NCI-H2081 treated with DMSO at 0.1 percent for 48 hours (cell line): ENCODE data around the gene TXNL4A.
"Not testable (repeated sequence)": the region's sequence is repeated elsewhere in the genome, so short reads cannot be mapped to it uniquely, and the experiment has no call there.

ENCODE experiments used
- DNase-seq: peaks from one replicate; lab custom pipeline; 2025; lab: John Stamatoyannopoulos, UW

TXNL4A gene

DNA sequence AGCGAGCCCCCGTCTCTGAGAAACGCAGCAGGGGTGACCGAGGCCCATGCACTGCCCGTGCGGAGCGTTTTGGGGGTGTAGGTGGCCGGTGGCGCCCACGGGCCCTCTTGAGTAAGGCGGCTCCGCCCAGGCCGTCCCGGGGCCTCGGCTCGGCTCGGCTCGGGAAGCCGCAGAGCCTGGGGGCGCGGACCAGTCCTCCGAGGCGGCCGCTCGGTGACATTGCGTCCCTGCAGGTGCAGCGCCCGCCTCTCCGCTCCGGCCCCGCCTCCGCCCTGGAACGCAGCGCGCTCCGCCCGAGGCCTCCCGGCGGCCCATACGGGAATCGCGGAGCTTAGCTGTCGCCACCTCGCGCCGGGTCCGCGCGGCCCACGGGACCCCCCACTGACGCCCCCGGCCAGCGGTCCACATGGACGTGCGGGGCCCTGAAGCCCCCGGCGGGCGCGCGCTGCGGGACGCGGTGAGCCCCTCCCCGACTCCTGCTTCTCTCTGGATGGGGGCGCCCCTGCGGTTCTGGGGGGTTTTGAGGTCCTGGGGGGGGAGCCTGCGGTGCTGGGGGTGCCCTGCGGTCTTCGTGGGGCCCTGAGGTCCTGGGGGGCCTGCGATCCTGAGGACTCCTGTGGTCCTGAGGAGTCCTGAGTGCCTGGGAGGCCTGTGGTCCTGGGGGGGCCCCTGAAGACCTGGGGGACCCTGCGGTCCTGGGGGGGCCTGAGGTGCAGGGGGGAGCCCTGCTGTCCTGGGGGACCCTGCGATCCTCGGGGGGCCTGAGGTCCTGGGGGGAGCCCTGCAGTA is 23.8 kb downstream of the TXNL4A start, which contains the start of gene HSBP1L1:
Gene HSBP1L1 (plus strand): TSS at position 314 of the 789 bp plus-strand sequence. CDS start 93 bp downstream, at position 407.
- DNase-seq = no peak

DNA sequence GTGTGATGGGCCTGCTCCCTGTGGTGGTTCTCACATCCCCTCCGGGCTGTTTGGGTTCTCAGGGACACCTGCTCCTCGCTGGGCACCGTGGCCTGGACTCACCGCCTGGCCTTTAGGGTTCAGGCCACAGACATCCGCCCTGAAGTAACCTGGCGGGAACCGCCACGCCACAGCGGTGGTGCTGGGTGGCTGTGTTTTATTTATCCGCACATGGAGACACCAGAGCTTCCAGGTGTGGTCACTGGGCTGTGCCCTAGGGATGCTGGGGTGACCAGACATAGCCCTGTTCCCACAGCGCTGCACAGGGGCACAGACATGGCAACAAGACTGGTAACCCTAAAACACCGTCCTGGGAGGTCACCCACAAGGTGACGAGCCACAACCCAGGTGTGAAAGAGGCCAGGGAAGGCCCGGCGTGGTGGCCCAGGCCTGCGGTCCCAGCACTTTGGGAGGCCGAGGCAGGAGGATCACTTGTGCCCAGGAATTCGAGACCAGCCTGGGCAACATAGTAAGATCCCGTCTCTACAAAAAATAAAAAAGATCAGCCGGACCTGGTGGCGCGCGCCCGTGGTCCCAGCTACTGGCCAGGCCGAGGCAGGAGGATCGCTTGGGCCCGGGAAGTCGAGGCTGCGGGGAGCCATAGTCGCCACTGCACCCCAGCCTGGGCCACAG is 24.6 kb downstream of the TXNL4A start:
- no peak for DNase-seq

DNA sequence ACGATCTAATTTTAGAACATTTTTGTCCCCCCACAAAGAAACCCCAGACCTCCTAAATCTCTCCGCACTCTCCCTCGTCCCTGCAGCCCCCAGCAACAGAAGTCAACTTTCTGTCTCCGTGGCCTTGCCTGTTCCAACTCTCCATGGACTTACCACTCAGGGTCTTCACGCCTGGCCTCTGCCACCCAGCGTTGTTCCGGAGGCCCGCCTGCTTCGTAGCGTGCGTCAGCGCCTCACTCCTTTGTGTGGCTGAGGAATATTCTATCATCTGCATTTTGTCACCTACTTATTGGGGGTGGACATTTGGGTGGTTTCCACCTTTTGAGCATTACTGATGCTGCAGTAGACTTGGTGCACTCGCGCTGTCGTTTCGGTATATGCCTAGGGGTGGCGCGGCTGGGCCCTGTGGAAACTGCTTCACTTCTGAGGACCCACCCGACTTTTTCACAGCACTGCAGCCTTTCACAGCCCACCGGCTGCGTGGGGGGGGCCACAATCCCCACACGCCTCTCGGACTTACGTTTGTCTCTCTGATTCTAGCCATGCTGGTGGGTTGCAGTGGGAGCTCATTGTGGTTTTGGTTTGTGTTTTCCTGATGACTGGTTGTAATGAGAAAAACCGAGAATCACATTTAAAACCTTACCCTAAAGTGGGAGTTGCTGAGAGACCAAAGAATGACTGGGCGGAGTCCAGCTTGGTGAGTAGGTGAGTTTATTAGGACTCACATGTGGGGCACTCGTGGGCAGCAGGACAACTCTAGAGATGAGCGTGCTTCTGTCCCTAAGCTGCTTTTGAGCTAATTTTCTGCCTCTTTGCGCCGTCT is 25.3 kb downstream of the TXNL4A start:
- DNase-seq = no peak

DNA sequence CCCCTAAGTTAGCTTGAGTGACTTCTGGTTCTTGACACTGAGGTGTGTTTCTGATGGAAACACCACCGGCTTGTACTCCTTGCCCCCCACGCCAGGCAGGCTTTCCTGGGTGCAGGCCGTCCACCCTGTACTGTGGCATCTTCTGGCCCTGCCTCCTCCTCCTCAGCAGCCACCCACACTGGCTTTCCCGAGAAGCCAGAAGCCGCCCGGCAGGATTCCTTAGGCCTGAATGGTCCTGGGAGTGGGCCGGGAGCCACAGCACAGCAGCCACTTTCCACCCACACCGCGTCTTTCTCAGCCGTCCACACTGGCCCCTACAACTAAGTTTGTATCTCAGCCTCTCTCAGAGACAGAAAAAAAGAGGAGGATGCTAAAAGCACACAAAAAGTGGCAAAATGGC is 26.1 kb downstream of the TXNL4A start:
- no peak for DNase-seq

DNA sequence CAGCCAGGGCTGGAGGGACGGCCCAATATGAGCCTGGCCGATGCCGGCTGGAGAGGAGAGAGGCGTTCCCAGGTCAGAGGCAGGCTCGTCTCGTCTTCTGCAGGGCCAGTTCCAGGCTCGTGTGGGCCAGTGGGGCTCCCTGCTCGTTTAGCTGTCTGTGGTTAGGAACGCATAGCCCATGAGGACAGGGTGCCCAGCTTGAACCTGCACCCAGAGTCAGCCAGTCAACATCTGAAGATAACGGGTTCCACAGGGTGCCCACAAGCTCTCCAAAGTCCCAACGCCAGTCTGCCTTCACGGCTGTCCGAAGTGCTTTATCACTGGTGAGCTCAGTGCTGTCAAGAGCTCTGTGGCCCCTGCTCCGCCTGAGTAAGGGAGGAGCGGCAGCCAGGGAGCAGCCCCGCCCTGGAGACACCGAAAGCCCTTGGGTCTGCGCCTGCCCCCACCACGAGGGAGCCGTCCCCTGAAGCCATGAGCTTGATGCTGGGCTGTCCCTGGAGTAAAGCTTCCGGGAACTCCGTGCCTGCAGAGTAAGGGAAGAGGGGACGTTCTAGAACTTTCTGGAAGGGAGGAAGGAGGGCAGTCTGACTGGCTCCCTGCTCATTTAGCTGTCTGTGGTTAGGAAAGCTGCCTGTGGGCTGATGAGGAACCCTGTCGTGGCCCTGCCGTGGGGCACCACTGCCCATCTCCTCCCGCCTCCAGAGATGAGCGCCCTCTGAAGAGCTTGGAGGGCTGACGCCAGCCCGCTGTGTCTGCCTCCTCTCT is 26.7 kb downstream of the TXNL4A start:
- no peak for DNase-seq

DNA sequence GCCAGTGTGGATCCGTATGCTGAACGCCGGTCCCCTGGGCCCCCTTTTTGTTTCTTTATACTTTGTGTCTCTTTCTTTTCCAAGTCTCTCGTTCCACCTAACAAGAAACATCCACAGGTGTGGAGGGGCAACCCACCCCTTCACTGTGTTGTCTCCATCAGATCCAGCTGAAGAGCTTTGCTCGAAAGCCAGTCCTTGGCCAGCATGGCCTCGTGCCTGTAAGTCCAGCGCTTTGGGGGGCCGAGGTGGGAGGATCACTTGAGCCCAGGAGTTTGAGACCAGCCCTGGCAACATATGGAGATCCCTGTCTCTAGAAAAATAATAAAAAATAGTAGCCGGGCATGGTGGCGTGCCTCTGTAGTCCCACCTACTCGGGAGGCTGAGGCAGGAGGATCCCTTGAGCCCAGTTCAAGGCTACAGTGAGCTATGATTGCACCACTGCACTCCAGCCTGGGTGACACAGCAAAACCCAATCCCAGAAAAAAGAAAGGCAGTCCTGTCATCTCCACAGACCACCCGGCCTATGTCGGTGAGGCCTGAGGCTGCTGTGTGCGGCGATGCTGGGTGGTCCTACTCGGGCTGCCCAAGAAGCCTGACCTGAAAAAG is 27.3 kb downstream of the TXNL4A start:
- no peak for DNase-seq

DNA sequence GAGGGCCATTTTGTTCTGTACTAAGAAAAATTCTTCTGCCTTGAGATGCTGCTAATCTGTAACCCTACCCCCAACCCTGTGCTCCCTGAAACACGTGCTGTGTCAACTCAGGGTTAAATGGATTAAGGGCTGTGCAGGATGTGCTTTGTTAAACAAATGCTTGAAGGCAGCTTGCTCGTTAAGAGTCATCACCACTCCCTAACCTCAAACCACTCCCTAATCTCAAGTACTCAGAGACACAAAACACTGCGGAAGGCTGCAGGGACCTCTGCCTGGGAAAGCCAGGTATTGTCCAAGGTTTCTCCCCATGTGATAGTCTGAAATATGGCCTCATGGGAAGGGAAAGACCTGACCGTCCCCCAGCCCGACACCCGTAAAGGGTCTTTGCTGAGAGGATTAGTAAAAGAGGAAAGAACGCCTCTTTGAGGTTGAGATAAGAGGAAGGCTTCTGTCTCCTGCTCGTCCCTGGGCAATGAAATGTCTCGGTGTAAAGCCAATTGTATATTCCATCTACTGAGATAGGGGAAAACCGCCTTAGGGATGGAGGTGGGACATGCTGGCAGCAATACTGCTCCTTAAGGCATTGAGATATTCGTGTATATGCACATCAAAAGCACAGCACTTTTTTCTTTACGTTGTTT is 28.1 kb downstream of the TXNL4A start:
- DNase-seq = not testable (repeated sequence)

DNA sequence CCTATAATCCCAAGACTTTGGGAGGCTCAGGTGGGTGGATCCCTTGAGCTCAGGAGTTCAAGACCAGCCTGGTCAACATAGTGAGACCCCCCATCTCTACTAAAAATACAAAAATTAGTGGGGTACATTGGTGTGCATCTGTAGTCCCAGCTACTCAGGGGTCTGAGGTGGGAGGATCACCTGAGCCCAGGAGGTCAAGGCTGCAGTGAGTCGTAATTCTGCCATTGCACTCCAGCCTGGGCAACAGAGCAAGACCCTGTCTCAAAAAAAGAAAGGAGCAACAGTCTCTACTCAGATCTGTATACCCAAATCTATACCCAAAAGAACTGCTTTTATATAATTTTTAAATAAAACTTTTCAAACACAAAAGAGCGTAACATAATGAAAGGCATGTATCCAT is 29.4 kb downstream of the TXNL4A start:
- DNase-seq = no peak

DNA sequence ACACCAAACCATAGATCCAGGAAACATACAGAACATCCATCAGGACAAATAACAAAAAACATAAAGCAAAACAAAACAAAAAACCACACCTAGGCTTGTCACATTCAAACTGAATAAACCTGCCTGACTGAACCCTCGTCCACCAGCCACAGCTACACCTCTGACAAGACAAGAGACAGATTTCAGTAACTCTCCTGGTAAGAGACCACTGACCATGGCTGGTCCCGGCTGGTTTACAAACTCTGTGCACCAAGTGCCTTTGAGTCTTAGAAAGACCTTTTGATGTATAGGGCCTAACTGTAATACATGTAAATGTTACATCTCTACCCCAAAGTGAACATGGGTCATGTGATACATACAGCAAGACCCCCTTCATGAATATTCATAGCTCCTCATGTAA is 32.1 kb downstream of the TXNL4A start:
- no peak for DNase-seq

DNA sequence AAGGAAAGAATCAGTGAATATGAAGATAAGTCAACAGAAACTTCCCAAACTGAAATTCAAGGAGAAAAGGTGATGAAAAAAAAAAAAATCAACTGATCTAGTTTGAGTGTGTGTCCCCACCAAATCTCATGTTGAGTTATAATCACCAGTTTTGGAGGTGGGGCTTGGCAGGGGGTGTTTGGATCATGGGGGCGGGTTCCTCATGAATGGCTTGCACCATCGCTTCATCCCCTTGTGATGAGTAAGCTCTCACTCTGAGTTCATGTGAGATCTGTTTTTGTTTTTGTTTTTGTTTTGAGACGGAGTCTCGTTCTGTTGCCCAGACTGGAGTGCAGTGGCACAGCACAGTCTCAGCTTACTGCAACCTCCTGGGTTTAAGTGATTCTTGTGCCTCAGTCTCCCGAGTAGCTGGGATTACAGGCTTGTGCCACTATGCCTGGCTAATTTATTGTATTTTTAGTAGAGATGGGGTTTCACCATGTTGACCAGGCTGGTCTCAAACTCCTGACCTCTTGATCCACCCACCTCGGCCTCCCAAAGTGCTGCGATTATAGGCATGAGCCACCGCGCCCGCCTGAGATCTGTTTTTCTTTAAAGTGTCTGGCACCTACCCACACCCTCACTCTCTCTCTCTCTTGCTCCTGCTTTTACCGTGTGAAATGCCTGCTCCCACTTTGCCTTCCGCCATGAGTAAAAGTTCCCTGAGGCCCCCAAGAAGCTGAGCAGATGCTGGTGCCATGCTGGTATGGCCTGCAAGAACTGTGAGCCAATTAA is 32.9 kb downstream of the TXNL4A start:
- no peak for DNase-seq

DNA sequence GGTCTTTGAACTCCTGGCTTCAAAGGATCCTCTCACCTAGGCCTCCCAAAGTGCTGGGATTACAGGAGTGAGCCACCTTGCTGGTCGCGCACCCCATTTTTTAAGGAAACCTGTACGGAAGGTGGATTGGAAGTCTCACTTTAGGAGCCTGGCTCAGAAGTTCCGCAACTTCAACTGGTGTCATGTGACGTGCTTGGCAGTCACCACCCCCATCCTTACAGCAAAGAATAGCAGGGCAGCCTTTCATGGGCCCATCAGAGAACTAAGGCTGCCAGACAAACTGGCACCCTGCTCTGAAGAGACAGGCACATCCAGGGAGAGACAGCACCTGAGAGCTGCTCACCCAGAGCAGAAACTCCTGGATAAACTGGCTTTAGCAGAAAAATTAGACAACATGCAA is 33.6 kb downstream of the TXNL4A start:
- DNase-seq = no peak

DNA sequence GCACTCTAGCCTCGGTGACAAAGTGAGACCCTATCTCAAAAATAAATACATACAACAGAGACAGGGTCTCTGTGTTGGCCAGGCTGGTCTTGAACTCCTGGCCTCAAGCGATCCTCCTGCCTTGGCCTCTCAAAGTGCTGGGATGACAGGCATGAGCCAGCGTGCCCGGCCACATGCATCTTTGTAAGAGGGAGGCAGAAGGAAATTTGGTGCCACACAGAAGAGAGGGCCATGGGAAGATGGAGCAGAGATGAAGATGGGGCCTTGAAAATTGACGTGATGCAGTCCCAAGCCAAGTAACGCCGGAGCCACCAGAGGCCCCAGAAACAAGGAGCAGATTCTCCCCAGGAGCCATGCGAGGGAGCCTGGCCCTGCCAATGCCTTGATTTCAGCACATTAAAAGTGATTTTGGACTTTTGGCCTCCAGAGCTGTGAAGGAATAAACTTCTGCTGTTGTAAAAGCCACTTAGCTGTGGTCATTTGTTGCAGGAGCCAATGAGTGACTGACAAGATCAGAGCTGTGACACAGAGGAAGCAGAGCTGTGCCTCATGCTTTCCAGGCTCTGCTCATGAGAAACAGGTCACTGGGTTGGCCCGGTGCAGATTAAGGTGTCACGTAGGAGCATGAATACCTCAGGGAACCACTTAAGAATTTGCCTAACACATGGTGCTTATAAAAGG is 34.3 kb downstream of the TXNL4A start:
- DNase-seq = no peak

DNA sequence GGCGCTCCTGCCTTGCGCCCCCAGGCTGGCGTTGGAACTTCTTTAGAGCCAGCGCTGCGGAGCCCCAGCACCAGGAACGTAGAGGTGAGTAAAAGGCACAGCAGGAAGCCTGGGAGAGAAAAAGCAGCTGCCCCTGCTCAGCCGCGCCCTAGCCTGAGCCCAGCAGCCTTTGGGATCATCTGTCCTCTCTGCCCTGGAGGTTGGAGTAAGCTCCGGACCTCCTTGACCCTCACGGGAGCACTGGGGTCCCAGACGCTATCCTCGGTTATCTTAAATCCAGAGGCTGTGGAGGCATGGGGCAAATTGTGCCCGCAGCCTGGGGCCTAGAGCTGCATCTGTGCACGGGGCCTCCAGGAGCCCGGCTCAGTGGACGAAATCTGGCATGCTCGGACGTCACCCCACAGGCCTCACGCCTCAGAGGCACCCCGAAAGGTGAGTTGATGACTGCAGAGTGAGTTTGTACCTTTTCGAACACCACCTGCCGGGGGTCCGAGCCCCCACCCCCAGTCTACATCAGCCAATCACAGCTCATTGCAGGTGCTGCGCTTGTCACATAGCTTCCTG is 35.3 kb downstream of the TXNL4A start:
- no peak for DNase-seq

DNA sequence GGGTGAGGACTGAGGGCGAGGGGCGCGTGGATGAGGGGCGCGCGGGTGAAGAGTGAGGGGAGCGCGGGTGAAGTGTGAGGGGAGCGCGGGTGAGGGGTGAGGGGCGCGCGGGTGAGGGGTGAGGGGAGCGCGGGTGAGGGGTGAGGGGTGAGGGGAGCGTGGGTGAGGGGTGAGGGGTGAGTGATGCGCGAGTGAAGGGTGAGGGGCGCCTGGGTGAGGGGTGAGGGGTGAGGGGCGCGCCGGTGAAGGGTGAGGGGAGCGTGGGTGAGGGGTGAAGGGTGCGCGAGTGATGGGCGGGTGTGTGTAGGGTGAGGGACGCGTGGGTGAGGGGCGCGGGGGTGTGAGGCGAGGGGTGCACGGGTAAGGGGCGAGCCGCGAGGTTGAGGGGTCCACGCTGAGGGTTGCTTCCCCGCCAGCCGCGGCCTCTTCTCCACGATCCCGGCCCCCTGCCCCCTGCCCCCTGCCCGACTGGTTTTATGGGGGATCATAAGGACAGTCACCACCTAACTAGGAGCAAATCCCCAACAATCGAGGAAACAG is 35.8 kb downstream of the TXNL4A start:
- no peak for DNase-seq

DNA sequence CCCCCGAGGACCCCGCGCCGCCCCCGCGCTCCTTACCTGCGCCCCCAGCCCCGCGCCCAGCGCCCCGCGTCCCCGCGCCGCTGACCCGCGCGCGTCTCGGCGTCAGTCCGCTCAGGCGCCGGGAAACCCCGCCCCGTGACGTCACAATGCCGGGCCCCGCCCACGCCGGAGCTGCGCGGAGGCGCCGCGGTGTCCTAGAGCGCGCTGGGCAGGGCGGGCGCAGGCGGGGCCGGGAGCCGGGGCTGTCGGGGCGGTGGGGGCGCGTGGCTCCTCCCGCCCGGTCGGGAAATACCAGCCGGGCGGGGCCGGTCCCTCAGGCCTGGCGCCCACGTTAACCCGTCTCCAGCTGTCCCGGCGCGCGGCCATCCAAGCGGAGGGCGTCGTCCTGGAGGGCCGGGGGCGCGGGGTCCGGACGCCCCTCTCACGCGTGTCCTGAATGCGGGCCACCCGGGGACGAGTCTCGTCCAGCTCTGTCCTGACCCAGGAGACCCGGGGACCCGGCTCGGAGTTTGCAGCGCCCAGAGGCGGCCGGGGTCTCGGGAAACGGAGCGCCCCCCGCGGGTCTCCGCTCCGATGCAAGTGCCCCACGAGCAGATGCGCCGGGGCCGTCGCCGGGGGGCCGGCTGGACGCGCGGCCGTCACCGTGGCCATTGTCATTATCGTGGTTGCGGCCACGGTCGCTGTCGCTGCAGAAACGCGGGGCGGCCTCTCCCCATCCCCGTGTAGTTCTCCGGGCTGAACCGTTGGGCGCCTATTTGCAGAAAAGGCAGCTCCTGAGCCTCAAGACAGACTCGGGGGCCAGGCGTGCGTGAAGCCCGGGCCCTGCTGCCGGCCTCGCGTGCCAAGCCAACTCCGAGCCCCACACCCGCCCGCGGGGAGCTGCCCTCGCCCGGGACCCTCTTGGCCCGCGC is 36.6 kb downstream of the TXNL4A start, which contains the start of gene SLC66A2:
Gene SLC66A2 (minus strand): TSS at position 109 of the 911 bp plus-strand sequence. CDS start 727 bp downstream, outside the sequence.
- DNase-seq = no peak

DNA sequence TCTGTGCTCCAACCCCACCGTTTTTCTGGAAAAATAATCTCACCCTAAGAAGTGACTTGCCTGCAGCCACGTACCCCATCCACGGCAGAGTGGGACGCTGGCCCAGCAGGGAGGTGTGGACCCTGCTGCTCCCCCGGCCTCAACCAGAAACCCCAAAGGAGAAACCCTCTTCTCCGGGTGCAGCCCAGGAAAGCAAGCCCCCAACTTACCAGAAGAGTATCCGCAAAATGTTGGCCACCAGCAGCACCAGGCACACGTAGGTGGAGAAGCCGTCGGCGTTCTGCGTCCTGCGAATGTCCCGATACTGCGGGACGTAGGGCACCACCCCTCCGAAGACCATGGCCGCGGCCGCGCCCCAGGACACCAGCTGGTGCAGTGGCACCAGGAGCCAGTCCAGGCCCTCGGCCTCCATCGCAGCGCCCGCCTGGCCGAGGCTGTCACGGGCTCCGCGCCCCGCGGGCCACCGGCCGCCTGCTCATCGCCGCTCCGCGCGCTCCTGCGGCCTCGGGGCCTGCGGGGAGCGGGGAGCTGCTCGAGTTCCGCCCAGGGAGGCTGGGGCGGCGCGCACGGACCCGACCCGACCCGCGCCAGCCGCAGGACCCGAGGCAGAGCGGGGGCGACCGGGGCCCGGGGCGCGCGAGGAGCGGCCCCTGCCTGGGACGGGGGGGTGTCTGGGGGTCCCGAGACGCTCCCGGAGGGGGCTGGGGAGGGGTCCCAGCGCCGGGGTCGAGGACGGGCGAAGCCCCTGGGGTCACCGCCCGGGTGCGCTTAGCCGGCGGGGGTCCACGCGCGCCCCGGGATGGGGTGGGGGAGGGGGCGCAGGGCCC is 37.6 kb downstream of the TXNL4A start:
- no peak for DNase-seq
